Stimulated activated CD4-positive, alpha-beta T cell treated with anti-CD3 and anti-CD28 coated beads, Interleukin-4, amount 100 ng/mL, for 24 hours (primary cell): ENCODE measurements around the gene ADM5.

ENCODE experiments used
- DNase-seq: peaks from one replicate; pipeline ENCODE4 v3.0.0-alpha.2; 2020

Gene ADM5

GRCh38 chr19:49658566-49659442 lies 30.6 kb upstream of the ADM5 start:
- DNase-seq, result no peak

GRCh38 chr19:49660338-49660961 lies 28.9 kb upstream of the ADM5 start:
- DNase-seq, result no peak

GRCh38 chr19:49662011-49662410 lies 27.4 kb upstream of the ADM5 start:
- DNase-seq, result no peak

GRCh38 chr19:49663224-49663623 lies 26.2 kb upstream of the ADM5 start:
- no peak for DNase-seq

GRCh38 chr19:49664171-49665035 lies 25.0 kb upstream of the ADM5 start:
- peak; percentile 91 for DNase-seq

- DNase-seq, result no peak
Observed at GRCh38 chr19:49665036-49665350, 24.4 kb upstream of the ADM5 start.

- DNase-seq, result peak; percentile 100
Observed at GRCh38 chr19:49665351-49666119, 23.9 kb upstream of the ADM5 start, which contains the start of the genes BCL2L12 and IRF3. TSS of gene BCL2L12 (plus strand) at chr19:49665933. CDS start at chr19:49666693, 760 bp downstream. TSS of gene IRF3 (minus strand) at chr19:49665857. CDS start at chr19:49664838, 1,019 bp downstream.

- DNase-seq, result no peak
Observed at GRCh38 chr19:49666120-49666444, 23.3 kb upstream of the ADM5 start.

- no peak for DNase-seq
Observed at GRCh38 chr19:49667473-49667872, 21.9 kb upstream of the ADM5 start.

GRCh38 chr19:49669516-49669915 lies 19.9 kb upstream of the ADM5 start:
- no peak for DNase-seq

GRCh38 chr19:49672131-49672919 lies 17.1 kb upstream of the ADM5 start:
- peak; percentile 81 for DNase-seq

GRCh38 chr19:49676136-49676783 lies 13.1 kb upstream of the ADM5 start:
- DNase-seq, result peak; percentile 75

GRCh38 chr19:49676784-49677230 lies 12.6 kb upstream of the ADM5 start:
- peak; percentile 99 for DNase-seq

GRCh38 chr19:49677231-49677900 lies 12.0 kb upstream of the ADM5 start, which contains the start of gene PRMT1:
TSS of gene PRMT1 (plus strand) at chr19:49677271. CDS start at chr19:49677281, 10 bp downstream.
- DNase-seq, result peak; percentile 52

- DNase-seq, result peak; percentile 86
Observed at GRCh38 chr19:49677901-49678674, 11.3 kb upstream of the ADM5 start.

GRCh38 chr19:49678985-49679770 lies 10.2 kb upstream of the ADM5 start:
- no peak for DNase-seq

GRCh38 chr19:49679771-49680413 lies 9.5 kb upstream of the ADM5 start:
- no peak for DNase-seq
